NCI-H460 (cell line): ENCODE data around the gene CD99L2. TPM values are rescaled to one million over a fixed set of nuclear protein-coding genes. Genes with fewer than 3 reads are reported as not detected.
"Not testable (repeated sequence)": the region's sequence is repeated elsewhere in the genome, so short reads cannot be mapped to it uniquely, and the experiment has no call there.

Source experiments
- DNase-seq: peaks from one replicate; pipeline ENCODE4 v3.0.0-alpha.2; 2016; ENCODE audit warnings: low read depth; ENCODE audit errors: extremely low read depth
- total RNA-seq: library from RNA; depleted of rRNA; stranded (reverse); fragments of >200 nt; shearing (Covaris generic); gene quantifications from 2 replicates; pipeline ENCODE4 v1.2.3, GENCODE V29; 2014

Gene CD99L2
- total RNA-seq, 1 experiment from 2014 or later, result 33.3 TPM

GRCh38 chrX:150857453-150857852, 41.0 kb downstream of the CD99L2 start:
- no peak for DNase-seq

- DNase-seq, result no peak
These were observed 41.7 kb downstream of the CD99L2 start for GRCh38 chrX:150856785-150857184.

GRCh38 chrX:150856101-150856500, 42.4 kb downstream of the CD99L2 start:
- DNase-seq, result no peak

- no peak for DNase-seq
These were observed 43.6 kb downstream of the CD99L2 start for GRCh38 chrX:150854856-150855255.

- no peak for DNase-seq
These were observed 48.3 kb downstream of the CD99L2 start for GRCh38 chrX:150849996-150850720.

- DNase-seq, result no peak
These were observed 49.0 kb downstream of the CD99L2 start for GRCh38 chrX:150849486-150849885.

GRCh38 chrX:150848914-150849365, 49.5 kb downstream of the CD99L2 start:
- DNase-seq, result peak; percentile 49

GRCh38 chrX:150847088-150847487, 51.4 kb downstream of the CD99L2 start:
- DNase-seq, result no peak

GRCh38 chrX:150846130-150846529, 52.3 kb downstream of the CD99L2 start:
- no peak for DNase-seq

DNA sequence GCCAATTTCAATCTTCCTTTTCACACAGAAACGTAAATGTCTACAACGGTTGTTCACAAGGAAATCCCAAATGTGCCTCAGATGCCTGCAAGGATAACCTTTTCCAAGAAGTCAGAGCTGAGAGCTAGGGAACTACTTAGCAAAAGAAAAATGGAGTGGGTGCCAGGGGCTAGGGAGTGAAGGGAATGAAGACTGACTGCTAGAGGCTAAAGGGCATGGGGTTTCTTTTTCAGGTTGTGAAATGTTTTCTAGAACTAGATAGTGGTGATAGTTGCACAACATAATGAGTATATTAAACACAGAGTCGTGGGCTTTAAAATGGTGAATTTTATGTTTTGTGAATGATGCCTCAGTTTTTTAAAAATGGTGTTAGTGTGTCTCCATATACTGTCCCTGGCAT, 53.4 kb downstream of the CD99L2 start:
- no peak for DNase-seq

- DNase-seq, result peak; percentile 32
These were observed 54.5 kb downstream of the CD99L2 start for GRCh38 chrX:150844016-150844415.

DNA sequence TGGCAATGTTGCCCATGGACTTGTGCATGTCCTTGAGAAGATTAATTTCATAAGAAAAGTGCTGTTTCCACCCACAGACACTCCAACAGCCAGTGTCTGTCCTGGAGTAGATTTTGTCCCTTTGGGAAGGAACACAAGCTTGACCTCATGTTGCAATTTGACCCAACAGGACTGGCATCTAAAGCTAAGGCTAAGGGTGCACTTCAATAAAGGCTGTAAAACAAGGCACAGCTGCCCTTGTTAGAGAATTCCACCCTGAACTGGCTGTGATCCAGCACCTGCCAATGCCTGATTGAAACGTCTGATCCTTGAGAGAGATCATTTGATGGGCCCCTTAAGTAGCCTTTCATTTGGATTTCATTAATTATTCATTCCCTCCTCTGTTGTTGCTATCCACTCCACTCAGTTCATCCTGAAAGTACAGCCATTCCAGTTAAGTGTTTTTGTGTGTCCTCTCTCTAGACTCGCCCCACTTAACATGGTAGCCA, 56.2 kb downstream of the CD99L2 start:
- no peak for DNase-seq

GRCh38 chrX:150841456-150842197, 56.8 kb downstream of the CD99L2 start:
- peak; percentile 27 for DNase-seq

- no peak for DNase-seq
These were observed 60.6 kb downstream of the CD99L2 start for GRCh38 chrX:150837845-150838244.

GRCh38 chrX:150834695-150835094, 63.8 kb downstream of the CD99L2 start:
- no peak for DNase-seq

DNA sequence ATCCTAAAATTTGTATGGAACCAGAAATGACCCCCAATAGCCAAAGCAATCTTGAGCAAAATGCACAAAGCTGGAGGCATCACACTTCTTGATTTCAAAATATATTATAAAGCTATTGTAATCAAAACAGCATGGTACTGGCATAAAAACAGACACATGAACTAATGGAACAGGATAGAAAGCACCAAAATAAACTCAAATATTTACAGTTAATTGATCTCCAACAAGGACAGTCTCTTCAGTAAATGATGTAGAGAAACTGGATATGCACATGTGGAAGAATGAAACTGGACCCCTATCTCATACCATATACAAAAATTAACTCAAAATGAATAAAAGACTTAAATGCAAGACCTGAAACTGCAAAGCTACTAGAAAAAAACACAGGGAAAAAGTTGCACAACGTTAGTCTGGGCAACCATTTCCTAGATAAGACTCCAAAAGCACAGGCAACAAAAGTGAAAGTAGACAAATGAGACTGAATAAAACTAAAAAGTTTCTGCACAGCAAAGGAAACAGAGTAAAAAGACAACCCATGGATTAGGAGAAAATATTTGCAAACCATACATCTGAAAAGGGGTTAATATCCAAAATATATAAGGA, 64.9 kb downstream of the CD99L2 start:
- DNase-seq, result no peak

GRCh38 chrX:150831863-150832262, 66.6 kb downstream of the CD99L2 start:
- DNase-seq, result no peak

GRCh38 chrX:150828785-150829184, 69.7 kb downstream of the CD99L2 start:
- DNase-seq, result no peak

GRCh38 chrX:150824352-150824751, 74.1 kb downstream of the CD99L2 start:
- DNase-seq, result not testable (repeated sequence)

DNA sequence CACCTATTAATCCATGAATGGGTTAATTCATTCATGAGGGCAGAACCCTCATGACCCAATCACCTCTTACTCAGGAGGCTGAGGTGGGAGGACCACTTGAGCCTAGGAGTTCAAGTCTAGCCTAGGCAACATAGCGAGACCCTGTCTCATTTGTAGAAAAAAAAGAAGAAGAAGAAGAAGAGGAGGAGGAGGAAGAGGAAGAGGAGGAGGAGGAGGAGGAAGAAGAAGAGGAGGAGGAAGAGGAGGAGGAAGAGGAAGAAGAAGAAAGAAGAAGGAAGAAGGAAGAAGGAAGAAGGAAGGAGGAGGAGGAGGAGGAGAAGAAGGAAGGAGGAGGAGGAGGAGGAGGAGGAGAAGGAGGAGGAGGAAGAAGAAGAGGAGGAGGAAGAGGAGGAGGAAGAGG, 74.6 kb downstream of the CD99L2 start:
- DNase-seq, result not testable (repeated sequence)

DNA sequence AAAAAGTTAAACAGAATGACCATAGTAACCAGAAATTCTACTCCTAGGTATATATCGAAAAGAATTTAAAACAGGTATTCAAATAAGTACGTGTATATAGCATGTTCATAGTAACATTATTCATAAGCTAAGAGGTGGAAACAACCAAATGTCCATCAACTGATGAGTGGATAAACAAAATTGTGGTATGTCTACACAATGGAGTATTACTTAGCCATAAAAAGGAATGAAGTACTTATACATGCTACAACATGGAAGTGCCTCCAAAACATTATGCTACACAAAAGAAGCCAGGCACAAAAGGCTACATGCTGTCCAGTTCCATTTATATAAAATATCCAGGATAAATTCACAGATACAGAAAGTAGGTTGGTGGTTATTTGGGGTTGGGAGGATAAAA, 76.5 kb downstream of the CD99L2 start:
- DNase-seq, result no peak
